Ectodermal cell (in vitro differentiated cells): ENCODE measurements around the gene RNF130.

Source experiments
- H3K27ac ChIP-seq: 2 replicates; pipeline ENCODE4 v1.7.0; 2013; ENCODE audit warnings: mild to moderate bottlenecking, low read depth, low read length; ENCODE audit not compliant: insufficient read depth, poor library complexity, severe bottlenecking
- H3K27me3 ChIP-seq: 2 replicates; pipeline ENCODE4 v1.7.0; 2013; ENCODE audit warnings: mild to moderate bottlenecking, low read length; ENCODE audit not compliant: insufficient read depth, control insufficient read depth, poor library complexity, severe bottlenecking
- H3K36me3 ChIP-seq: one replicate; pipeline ENCODE4 v1.7.0; 2013; ENCODE audit warnings: low read length; ENCODE audit not compliant: control insufficient read depth, insufficient read depth
- H3K4me1 ChIP-seq: one replicate; pipeline ENCODE4 v1.7.0; 2013; ENCODE audit warnings: low read length; ENCODE audit not compliant: control insufficient read depth, insufficient read depth
- H3K4me3 ChIP-seq: 2 replicates; pipeline ENCODE4 v1.7.0; 2013; ENCODE audit warnings: low read depth, low read length, control low read depth; ENCODE audit not compliant: insufficient read depth
- H3K9me3 ChIP-seq: 2 replicates; pipeline ENCODE4 v1.7.0; 2013; ENCODE audit warnings: mild to moderate bottlenecking, low read length, moderate library complexity; ENCODE audit not compliant: control insufficient read depth
- WGBS, 2 experiments: methylation state at CpG; one replicate each; pipeline ENCODE4 v1.1.7; 2013; ENCODE audit warnings: missing lambda C conversion rate in 2 of 2; 5-methylcytosine and 5-hydroxymethylcytosine counted together

RNF130 gene

DNA sequence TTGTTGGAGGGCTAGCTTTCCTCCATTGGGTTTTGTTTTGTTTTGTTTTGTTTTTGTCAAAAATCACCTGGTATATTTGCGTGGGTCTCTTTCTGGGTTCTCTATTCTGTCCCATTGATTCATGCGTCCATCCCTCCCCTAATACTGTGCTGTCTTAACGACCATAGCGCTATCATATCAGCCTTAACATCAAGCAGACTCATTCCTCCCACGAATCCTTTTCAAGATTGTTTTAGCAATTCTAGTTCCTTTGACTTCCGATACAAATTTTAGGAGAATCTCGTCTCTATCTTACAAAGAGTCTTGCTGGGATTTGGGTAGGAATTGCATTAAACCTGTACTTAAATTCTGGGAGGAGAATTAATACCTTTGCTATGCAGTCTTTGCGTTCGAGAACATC is 31.1 kb upstream of the RNF130 start:
- Histone ChIP-seq H3K36me3 (no peaks in the 10 kb centered on the region), H3K27ac (no peak overlapping the region), H3K4me1 (no peaks in the 10 kb centered on the region), H3K4me3 (no peak overlapping the region), H3K9me3 (peaks cover 3% of the 10 kb centered on the region), H3K27me3 (no peaks in the 10 kb centered on the region)
- WGBS, 2 experiments, result 91 to 95% methylated on average over 9 of the region's 9 CpGs

DNA sequence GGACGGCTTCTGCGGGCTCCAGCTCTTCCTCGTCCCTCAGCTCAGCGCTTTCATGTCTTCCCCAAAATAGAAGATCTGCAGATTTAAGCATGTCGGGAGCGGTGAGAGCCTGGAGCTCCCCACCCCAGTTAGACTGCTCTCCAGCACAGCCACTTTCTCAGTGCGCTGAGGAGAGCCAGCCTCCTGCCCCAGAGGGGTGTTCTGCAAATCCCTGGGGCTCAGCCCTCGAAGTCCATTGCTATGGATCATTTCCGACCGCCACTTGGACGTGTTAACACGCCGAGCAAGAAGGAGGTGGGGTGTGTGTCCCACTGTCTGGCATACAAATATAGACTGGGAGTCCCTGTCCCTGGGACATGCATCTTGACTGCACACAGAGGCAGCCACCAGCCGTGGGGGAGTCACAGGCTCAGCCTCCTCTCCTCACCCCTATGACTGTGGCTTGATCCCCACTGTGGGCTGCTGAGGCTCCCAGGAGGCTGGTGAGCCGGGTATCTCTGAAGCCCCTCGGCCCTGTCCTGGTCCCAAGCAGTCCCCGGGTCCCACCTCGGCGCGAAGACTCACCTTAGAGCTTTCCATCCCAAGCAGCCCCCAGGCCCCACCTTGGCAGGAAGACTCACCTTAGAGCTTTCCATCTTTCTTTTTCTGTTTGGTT is 30.0 kb upstream of the RNF130 start:
- WGBS, 2 experiments, result 91 to 92% methylated on average over 20 of the region's 20 CpGs
- Histone ChIP-seq H3K27ac (no peak overlapping the region), H3K4me1 (no peaks in the 10 kb centered on the region), H3K4me3 (no peak overlapping the region), H3K9me3 (peaks cover 3% of the 10 kb centered on the region), H3K36me3 (no peaks in the 10 kb centered on the region), H3K27me3 (no peaks in the 10 kb centered on the region)

DNA sequence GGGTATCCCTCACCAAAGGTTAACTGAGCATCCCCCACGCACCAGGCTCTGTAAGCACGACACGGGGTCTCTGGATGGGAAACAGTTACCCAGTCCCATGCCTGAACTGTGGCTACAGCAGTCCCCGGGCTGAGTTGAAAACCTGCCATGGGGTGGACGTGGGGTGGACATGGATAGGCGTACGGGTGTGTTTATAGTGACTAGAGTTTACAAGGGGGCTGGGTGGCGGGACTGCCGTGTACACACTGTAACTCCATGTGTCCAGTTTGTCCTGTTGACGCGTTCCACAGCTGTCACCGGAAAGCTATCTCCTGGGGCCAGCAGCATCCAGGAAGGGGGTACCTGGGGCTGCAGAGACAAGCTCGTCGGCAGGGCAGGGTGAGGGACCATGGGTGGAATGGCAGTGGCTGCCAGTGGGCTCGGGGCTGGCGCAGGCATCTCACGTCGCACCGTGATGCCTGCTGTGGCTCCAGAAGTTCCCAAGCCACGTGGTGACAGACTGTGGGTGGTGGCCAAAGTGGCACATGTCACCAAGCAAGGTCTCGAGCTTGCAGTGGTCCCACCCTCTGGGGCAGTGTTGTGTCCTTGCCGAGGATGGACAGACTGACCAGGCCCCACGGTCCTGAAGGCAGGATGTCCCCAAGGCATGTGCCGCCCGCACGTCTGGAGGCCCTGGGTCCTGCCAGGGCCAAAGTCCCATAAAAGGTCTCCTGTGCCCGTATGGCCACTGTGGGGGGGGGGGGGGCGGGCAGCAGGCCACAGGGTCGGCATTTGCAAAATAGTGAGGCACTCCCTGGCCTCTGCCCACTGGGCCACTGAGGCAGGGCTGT is 29.3 kb upstream of the RNF130 start:
- no peaks in the 10 kb centered on the region for H3K4me1 ChIP-seq
- H3K27ac ChIP-seq, result no peak overlapping the region
- H3K9me3 ChIP-seq, result no peaks in the 10 kb centered on the region
- no peak overlapping the region for H3K4me3 ChIP-seq
- H3K36me3 ChIP-seq, result no peaks in the 10 kb centered on the region
- H3K27me3 ChIP-seq, result no peaks in the 10 kb centered on the region
- WGBS, 2 experiments, result 92 to 93% methylated on average over 29 of the region's 29 CpGs

DNA sequence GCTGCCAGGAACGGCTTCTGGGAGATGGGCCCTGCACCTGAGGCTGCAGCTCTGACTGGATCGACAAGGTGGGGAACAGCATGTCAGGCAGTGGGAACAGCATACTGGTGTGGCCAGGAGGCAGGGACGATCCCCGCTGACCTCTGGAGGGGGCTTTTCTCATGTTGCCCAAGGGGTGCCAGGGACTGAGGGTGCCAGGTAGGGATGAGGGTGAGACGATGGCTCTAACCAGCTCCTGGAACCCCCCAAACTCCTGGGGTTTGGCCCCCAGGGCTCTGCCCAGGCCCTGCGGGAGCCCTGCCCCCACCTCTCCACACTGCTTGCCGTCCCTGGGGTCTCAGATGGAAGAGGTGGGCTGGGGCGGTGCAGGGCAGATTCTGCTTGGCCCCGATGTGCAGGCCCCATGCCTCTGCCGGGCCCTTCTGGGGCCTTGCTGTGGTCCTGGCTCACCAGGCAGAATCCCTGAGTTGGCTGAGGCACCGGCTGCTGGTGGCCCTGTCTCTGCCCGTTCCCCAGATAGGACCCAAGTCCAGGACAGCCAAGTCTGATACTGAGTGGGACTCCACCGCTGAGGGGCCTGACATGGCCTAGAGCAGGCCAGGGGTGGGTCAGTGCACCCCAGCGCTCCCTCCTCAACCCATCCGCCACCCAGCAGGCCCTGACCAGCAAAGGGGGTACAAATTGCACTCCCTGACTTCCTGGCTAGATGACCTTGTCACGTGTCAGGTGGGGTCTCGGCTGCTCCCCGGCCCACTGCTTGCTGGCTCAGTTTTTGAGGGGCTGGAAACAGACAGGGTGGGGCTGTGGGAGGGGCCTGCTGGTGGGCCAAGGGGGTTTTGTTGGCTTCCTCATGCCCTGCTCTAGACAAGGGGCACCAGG is 28.4 kb upstream of the RNF130 start:
- Histone ChIP-seq H3K4me1 (no peaks in the 10 kb centered on the region), H3K27me3 (no peaks in the 10 kb centered on the region), H3K4me3 (no peak overlapping the region), H3K9me3 (no peaks in the 10 kb centered on the region), H3K36me3 (no peaks in the 10 kb centered on the region), H3K27ac (no peak overlapping the region)
- 89 to 90% methylated on average over 18 of the region's 18 CpGs for WGBS, 2 experiments

DNA sequence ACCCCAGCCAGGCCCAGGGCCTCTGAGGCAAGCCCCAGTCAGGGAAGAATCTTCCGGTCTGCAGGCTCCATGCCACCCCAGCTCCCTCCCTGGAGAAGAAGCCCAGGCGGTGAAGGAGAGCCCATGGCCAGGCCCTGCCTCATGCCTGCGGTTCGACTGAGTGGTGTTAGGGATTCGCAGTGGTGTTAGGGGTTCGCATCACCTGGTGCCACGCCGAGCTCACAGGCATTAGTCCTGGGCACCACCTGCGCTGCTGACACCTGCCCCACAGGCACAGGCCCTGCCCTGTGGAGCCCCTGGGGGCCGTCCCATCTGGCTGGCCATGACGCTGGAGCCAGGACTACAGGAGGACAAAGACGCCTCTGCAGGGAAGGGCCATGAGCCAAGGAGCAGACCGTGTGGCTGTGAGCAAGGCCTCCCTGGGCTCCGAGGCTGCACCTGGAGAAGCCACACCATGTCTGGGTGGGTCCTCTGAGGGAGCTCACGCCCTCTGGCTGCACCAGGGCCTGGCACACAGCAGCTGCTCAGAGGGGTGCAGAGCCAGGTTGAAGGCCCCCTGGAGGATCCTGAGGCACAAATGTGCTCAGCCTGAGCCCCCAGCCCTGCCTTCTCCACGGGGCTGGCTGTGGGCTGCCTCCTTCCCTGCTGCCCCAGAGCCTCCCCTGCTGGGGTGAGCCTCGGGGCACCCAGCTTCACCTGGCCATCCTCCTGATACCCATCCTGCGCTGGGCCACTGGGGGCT is 27.6 kb upstream of the RNF130 start:
- Histone ChIP-seq H3K27me3 (no peaks in the 10 kb centered on the region), H3K36me3 (no peaks in the 10 kb centered on the region), H3K27ac (no peak overlapping the region), H3K4me1 (no peaks in the 10 kb centered on the region), H3K9me3 (no peaks in the 10 kb centered on the region), H3K4me3 (no peak overlapping the region)
- 90 to 91% methylated on average over 18 of the region's 18 CpGs for WGBS, 2 experiments

DNA sequence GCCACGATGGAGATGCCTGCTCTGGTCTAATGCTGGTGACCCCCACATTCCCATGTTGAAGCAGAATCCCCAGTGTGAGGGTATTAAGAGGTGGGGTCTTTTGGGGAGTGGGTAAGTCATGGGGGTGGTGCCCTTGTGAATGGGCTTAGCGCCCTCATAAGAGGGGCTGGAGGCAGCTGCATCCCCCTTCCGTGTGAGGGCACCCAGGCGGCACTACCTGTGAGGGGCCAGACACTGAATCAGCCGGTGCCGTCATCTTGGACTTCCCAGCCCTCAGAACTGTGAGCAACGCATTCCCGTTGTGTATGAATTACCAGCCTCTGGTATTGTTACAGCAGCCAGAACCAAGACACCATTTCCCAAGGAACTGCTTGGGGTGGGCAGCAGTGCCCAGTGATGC is 27.0 kb upstream of the RNF130 start:
- Histone ChIP-seq H3K36me3 (no peaks in the 10 kb centered on the region), H3K4me3 (no peak overlapping the region), H3K4me1 (no peaks in the 10 kb centered on the region), H3K9me3 (no peaks in the 10 kb centered on the region), H3K27ac (no peak overlapping the region), H3K27me3 (no peaks in the 10 kb centered on the region)
- WGBS, 2 experiments, result 96 to 97% methylated on average over 8 of the region's 8 CpGs

DNA sequence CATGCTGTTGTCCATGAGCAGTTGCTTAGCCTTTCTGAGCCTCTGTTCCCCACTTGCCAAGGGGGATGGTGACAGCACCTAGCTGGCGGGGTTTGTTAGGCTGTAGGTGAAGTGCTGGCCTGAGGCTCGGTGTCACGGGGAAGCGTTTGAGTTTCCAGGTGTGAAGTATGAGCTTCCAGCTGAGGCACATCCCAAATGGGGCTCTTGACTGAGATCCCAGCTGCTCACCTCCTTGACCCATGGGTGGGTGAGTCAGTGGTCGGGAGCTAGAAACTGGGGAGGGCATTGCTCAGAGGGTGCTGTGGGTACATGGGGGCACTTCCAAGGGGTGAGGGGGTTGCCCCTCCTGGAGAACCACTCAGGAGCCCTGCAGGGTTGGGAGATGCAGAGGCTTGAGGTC is 26.4 kb upstream of the RNF130 start:
- no peaks in the 10 kb centered on the region for H3K9me3 ChIP-seq
- WGBS, 2 experiments, result 97% methylated on average over 5 of the region's 5 CpGs
- no peak overlapping the region for H3K27ac ChIP-seq
- H3K4me1 ChIP-seq, result no peaks in the 10 kb centered on the region
- no peaks in the 10 kb centered on the region for H3K27me3 ChIP-seq
- no peak overlapping the region for H3K4me3 ChIP-seq
- H3K36me3 ChIP-seq, result no peaks in the 10 kb centered on the region

DNA sequence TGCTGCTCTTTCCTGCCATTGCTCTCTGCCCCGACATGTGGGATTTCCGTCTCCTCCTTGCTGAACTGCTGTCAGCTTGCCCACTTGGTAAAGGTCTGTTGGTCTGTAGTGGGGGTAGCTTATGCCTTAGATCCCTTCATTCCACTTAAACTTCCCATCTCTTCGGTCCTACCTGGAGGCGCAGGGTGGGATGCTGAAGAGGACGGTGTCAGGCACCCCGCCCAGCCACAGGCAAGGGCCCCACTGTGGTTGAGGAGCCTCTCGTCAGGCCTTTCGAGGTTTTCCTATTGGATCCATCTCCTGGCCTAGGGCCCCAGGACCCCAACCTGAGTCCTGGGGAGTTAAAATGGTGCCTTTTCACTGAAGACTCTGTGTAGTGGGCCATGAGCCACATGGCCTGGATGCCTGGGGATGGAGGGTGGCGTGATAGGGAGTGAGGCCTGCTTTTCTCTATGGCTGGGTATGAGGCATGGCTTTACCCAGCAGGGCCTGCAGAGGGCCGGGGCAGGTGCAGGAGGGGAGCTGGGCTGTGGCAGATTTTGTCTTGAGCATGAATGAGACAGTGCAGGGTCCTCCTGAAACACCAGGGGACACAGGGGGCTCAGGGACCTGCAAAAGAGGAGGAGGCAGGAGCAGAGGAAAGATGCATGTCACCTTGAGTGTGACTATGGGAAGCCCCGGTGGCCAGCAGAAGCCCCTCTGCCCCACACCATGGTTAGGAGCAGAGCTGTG is 25.8 kb upstream of the RNF130 start:
- Histone ChIP-seq H3K27ac (no peak overlapping the region), H3K4me1 (no peaks in the 10 kb centered on the region), H3K36me3 (no peaks in the 10 kb centered on the region), H3K9me3 (no peaks in the 10 kb centered on the region), H3K27me3 (no peaks in the 10 kb centered on the region), H3K4me3 (no peak overlapping the region)
- WGBS, 2 experiments, result 89 to 91% methylated on average over 11 of the region's 11 CpGs

DNA sequence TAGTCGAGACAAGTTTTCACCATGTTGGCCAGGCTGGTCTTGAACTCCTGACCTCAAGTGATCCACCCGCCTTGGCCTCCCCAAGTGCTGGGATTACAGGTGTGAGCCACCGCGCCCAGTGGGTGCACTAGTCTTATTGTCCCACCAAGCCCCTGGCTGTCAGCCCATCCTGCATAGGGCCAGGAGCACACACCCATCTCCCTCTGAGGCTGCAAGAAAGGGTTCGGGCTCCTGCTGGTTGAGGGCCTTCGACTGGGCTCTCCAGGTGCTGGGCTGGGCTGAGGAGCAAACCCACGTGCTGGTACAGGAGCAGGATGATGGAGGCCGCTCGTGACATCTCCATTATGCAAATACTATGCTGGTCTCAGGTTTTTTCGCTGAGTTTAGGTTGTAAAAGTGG is 25.1 kb upstream of the RNF130 start:
- H3K9me3 ChIP-seq, result no peaks in the 10 kb centered on the region
- no peaks in the 10 kb centered on the region for H3K27me3 ChIP-seq
- no peak overlapping the region for H3K27ac ChIP-seq
- no peaks in the 10 kb centered on the region for H3K4me1 ChIP-seq
- 87 to 88% methylated on average over 10 of the region's 10 CpGs for WGBS, 2 experiments
- H3K4me3 ChIP-seq, result no peak overlapping the region
- no peaks in the 10 kb centered on the region for H3K36me3 ChIP-seq
